NCI-H1092 (cell line): ENCODE measurements around the gene PLEKHG2.
A peak's percentile ranks its signal among the peaks of the same experiment; 100 is the strongest.

Experiments
- DNase-seq: peaks from one replicate; lab custom pipeline; 2025; lab: John Stamatoyannopoulos, UW

PLEKHG2 gene

DNA sequence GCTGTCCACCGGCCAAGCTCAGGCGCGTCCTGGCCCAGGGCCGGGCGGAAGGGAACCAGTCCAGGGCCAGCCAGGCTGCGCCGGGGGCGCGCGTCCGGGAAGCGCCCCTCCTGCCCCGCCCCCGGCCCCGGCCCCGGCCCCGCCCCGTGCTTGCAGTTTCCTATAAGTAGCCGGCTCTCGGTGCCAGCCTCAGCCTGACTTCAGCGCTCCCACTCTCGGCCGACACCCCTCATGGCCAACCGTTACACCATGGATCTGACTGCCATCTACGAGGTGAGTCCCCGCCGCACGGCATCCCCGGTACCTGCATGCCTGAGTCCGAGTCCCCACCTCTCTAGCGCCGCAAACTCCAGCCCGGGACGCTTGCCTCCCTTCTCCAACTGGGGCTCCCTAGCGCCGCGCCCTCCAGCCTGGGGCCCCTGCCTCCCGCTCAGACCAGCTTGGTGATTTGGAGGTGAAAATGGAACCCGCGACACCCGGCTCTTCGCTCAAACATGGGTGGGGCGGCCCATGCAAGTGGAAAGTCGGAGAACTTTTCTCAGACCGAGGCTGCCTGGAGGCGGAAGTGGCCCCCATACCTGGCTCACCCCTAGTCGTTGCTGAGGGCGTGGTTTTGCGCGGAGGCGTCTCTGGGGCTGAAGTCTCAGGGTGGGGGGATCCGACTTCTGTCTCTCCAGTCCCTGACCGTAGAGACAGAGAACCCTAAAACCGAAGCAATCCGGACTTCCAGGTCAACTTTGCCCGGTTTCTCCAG, 5.6 kb upstream of the PLEKHG2 start, which contains the start of gene ZFP36:
TSS of gene ZFP36 (plus strand) at position 192 of the 754 bp plus-strand sequence. CDS start at position 250, 58 bp downstream.
- no peak for DNase-seq

DNA sequence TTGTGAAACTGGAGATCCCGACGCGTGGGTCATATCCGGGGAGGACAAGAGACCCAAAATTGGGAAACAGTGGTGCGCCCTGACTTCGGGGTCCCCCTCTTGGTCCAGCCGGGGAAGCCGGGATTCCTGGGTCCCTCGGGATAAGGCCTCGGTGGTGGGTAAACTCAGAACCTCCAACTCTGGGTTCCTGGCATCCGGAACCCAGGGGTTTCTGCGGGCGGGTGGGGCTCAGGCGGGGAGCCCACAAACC, 5.1 kb upstream of the PLEKHG2 start:
- no peak for DNase-seq

DNA sequence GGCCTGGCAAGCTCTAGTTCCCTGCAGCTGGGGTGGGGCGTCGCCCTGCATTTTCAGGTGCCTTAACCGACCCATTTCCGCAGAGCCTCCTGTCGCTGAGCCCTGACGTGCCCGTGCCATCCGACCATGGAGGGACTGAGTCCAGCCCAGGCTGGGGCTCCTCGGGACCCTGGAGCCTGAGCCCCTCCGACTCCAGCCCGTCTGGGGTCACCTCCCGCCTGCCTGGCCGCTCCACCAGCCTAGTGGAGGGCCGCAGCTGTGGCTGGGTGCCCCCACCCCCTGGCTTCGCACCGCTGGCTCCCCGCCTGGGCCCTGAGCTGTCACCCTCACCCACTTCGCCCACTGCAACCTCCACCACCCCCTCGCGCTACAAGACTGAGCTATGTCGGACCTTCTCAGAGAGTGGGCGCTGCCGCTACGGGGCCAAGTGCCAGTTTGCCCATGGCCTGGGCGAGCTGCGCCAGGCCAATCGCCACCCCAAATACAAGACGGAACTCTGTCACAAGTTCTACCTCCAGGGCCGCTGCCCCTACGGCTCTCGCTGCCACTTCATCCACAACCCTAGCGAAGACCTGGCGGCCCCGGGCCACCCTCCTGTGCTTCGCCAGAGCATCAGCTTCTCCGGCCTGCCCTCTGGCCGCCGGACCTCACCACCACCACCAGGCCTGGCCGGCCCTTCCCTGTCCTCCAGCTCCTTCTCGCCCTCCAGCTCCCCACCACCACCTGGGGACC, 4.6 kb upstream of the PLEKHG2 start:
- DNase-seq, result no peak

DNA sequence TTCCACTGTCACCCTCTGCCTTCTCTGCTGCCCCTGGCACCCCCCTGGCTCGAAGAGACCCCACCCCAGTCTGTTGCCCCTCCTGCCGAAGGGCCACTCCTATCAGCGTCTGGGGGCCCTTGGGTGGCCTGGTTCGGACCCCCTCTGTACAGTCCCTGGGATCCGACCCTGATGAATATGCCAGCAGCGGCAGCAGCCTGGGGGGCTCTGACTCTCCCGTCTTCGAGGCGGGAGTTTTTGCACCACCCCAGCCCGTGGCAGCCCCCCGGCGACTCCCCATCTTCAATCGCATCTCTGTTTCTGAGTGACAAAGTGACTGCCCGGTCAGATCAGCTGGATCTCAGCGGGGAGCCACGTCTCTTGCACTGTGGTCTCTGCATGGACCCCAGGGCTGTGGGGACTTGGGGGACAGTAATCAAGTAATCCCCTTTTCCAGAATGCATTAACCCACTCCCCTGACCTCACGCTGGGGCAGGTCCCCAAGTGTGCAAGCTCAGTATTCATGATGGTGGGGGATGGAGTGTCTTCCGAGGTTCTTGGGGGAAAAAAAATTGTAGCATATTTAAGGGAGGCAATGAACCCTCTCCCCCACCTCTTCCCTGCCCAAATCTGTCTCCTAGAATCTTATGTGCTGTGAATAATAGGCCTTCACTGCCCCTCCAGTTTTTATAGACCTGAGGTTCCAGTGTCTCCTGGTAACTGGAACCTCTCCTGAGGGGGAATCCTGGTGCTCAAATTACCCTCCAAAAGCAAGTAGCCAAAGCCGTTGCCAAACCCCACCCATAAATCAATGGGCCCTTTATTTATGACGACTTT, 3.9 kb upstream of the PLEKHG2 start:
- DNase-seq, result no peak

DNA sequence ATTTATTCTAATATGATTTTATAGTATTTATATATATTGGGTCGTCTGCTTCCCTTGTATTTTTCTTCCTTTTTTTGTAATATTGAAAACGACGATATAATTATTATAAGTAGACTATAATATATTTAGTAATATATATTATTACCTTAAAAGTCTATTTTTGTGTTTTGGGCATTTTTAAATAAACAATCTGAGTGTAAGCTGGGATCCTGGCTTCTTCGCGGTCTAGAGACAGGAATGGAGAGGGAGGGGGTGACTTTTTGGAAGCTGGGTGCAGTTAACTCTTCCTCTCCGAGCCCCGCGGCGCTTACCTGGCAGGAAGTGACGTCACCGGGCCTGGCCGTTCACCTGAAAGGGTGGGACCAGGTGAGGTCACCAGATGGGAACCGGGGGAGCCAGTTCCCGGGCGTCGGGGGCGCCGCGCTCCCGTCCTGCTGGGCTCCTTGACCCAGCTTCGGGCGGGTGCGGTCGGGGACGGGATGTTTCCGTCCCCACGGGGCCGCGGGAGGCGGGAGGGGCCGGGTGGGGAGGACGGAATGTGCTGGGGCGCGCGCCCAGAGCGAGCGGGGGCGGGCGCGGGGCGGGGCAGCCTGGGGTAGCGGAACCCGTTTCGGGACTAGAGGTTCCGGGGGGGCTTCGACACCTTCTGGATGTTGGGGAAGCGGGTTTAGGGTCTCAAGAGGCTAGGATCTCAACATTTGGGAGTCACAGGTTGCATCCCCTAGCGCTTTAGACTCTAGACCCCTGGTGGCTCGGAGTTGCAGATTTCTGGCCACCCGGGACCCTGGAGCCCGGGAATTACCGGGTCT, 3.1 kb upstream of the PLEKHG2 start:
- DNase-seq, result no peak

DNA sequence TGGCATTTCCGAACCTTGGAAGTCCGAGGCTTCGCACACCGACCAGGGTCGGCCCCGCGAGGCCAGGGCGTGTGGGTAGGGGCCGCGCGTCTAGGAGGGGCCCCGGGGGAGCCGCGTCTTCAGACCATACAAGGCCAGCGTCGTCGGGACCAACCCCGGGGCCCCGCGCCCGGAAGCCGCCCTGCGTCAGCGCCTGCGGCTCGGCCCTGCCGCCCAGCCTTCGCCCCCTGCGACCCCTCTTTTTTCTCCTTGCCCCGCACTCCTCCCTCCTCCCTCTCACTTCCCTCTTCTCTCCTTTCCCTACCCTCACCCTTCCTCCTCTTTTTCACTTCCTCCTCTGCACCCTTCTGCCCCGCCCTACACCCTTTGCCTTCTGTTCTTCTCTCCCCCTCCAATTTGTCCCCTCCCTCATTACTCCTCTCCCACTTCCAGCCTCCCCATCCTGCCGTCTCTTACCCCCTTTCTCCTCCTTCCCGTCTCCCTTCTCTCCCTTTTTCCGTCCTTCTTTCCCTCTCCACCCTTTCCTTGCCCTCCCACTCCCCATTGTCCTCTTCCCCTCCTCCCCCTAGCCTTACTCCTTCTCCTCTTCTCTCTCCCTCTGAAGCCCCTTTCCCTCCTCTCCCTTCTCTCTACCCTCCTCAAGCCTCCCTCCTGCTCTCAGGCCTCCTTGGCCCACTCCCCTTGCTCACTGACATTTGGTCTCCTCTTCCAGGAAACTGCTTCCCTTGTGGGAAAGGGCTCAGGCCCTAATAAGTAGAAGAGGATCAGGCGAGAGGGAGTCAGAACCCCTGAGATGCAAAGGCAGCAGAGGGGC, 2.2 kb upstream of the PLEKHG2 start:
- DNase-seq, result no peak

DNA sequence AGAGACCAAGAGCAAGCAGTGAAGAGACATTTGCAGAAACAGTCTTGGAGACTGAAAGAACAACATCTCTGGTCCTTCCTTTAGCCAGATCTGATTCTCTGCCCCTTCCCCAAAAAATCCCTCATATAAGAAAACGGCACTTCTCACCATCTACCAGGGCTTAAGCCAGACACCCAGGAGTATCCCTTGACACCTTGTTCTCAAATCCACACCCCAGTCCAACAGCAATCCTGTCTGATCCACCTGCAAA, 1.7 kb upstream of the PLEKHG2 start:
- DNase-seq, result no peak

DNA sequence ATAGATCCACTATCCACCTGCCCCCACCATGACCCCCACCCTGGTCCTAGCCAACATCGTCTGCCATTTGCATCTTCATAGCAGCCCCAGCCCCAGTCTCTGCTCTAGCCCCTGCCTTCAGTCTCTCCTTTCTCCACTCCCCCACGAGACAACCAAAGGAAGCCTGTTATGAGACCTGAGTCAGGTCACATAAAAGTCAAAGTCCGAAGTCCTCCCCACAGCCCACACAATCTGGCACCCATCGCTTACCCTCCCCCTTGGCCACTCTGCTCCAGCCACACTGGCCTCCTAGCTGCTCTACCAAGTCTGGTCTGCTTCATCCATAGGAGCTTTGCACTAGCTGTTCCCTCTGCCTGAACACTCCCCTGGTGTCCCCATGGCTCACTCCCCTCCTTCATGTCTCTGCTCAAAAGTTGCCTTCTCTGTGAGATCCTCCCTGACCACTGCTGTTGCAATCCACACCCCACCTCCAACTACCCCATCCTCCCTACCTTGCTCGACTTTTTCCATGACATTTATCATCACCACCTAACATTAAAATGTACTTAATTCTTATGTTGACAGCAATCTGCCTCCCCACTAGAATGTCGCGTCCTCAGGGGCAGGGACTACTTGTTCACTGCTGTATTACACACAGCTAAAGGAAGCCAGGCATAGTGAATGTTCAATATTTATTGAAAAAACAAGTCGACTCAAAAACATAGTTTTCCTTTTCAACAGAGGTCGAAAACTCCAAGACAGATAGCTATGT, 1.2 kb upstream of the PLEKHG2 start:
- no peak for DNase-seq

DNA sequence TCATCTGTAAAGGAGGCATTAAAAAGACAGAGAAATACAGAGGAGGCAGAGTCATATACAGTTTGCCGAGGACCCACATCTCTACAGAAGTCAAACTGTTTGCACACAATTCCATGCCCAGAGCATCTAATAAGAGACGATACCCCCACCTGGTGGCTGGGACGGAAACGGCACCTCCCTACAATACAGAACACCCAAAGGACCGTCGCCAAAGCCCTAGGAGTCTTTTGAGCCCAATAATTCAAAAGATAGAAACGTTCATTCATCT, 703 bp upstream of the PLEKHG2 start:
- DNase-seq, result peak; percentile 66

DNA sequence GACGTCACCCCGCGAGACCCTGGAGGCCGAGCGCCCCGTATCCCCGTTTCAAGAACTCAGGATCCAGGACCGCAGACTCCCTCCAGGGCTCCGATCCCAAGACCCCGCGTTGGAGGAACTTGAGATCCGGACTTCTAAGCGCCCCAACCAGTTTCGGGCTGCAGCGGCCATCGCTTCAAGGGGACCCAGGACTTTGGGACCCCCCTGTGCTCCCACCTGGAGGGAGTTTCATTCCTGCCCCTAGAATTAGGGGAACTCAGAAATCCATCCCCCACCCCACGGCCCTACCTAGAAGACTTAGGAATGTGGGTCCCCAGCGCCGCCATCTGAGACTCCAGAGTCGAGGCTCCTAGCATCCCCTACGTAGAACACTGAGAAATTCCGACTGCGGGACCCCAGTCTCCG, 400 bp downstream of the PLEKHG2 start:
- DNase-seq, result peak; percentile 35

DNA sequence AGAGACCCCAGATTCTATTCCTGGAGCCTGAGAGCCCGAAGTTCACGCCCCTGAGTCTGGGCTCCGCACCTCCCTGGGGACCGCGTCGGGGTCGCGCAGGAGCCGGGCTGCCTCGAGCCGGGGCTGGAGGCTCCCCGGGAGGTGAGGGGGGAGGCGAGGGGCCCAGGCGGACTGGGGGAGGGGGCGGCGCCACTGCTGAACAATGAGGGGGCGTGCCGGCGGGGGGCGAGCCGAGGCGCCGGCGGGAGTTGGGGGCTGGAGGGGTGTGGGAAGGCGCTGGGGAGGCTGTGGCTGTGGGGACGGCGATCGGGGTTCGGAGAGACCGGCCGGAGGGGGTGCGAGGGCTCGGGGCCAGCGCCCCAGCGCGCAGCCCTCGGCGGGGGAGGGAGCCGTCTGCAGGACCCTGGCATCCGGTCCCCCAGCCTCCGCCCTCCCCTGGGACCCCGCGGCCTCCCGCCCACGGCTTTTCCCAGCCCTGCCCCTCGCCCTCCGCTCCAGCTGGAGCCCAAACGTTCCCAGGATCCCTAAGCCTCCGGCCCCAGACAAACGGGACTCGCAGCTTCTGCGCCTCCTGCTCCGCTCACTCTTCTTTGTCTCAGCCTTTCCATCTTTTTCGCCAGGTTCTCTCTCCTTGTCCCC, 922 bp downstream of the PLEKHG2 start:
- no peak for DNase-seq

DNA sequence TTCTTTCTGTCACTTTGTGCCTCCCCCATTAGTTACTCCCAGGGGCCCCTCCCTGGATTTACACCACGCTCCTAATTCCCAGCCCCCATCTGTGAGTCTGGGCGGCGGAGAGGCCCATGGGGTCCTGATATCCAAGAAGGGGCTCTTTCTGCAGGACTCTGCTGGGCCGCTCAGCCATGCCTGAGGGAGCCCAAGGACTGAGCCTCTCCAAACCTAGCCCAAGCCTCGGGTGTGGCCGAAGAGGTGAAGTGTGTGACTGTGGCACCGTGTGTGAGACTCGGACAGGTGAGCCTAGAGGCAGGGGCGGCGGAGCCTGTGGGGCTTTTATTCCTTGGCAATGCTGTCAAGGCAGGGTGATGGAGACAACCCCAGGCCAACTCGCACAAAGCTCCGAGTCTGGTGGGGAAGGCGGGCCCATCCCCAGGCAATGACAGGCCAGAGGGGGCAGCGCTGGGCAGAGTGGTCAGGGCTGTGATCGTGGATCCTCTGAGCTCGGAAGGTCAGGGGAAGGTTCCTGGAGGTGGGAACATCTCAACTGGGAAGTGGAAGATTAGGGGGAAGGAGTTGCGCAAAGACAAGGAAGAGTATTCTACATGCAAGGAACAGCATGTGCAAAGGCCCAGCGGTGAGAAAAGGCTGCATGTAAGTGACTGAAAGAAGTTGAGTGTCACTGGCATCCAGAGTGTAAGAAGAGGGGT, 1.6 kb downstream of the PLEKHG2 start:
- no peak for DNase-seq

DNA sequence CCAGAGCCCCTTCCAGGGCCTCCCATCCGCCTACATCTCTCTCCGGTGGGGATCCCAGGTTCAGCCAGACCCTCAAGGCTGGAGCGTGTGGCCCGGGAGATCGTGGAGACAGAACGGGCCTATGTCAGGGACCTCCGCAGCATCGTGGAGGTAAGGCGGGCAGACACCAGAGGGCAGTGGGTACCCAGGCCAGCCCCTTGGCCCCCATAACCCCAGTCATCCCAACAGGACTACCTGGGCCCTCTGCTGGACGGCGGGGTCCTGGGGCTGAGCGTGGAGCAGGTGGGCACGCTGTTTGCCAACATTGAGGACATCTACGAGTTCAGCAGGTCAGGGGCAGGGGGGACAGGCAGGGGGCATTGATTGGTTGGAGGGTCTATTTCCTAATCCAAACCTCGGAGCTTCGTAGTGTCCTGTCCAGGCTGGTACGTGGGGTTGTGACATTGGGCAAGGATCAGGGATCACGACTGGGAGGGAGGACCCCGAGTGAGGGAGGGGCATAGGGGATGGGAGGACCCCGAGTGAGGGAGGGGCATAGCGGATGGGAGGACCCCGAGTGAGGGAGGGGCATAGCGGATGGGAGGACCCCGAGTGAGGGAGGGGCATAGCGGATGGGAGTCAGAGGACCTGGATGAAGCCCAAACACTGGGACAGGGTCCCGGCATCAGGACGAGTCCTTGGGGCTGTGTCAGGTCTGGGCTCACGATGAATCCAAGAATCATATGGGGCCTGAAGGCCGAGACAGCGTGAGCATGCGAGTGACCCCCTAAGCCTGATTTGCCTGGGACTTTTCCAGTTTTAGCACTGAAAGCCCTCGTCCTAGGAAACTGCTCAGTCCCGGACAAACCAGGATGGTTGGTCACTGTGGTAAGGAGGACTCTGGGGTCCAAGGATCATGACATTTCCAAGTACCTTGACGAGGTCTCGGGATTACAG, 2.9 kb downstream of the PLEKHG2 start:
- DNase-seq, result no peak

DNA sequence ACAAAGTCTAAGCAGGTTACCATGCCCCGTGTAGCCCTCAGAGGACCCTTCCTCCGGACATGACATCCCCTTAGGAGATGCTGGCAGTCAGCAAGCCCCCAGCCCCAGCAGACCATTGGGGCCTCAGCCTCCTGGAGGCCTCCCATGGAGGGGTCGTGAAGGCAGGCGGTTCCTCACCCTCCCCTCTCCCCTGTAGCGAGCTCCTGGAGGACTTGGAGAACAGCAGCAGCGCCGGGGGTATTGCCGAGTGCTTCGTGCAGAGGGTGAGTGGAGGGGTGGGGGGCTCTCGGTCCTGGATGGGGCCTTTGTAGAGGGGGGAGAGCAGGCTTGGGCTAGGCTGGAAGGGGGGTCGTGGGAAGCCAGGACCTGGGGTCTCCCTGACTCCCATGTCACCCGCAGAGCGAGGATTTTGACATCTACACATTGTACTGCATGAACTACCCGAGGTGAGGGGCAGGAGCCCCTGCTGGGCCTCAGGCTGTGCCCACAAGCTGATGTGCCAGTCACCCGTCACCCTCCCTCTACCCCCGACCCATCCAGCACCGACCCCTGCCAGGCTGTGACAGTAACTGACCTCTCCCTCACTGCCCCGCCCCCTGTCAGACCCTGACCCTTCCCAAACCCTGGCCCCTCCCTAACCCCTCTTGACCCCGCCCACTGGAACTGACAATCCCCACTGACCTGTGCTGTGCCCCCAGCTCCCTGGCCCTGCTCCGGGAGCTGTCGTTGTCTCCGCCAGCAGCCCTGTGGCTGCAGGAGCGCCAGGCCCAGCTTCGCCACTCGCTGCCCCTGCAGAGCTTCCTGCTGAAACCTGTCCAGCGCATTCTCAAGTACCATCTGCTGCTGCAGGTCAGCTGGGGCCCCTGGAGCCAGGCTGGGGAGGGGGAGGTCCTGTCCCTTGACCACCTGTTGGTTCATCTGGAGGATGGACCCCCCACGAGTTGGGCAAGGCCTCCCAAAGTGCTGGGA, 4.0 kb downstream of the PLEKHG2 start:
- no peak for DNase-seq

DNA sequence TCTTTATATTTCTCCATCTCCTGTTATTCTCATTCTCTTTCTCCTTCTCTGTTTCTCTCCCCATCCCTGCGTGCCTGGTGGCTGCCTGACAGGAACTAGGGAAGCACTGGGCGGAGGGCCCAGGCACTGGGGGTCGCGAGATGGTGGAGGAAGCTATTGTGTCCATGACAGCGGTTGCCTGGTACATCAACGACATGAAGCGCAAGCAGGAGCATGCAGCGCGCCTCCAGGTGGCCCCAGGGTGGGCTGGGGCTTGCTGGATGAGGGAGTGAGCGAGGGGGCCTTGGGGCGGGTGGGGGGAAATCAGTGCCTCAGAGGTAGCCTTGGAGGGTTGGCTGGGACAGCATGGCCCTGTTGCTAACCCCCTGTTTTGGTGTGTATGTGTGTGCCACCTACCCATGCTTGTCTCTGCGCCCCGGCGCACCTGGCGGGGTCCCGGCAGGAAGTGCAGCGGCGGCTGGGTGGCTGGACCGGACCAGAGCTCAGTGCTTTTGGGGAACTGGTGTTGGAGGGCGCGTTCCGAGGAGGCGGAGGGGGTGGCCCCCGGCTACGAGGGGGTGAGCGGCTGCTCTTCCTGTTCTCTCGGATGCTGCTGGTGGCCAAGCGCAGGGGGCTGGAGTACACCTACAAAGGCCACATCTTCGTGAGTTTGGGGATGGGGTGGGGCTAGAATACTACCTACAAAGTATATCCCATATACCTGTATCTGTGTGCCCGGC, 5.2 kb downstream of the PLEKHG2 start:
- no peak for DNase-seq

DNA sequence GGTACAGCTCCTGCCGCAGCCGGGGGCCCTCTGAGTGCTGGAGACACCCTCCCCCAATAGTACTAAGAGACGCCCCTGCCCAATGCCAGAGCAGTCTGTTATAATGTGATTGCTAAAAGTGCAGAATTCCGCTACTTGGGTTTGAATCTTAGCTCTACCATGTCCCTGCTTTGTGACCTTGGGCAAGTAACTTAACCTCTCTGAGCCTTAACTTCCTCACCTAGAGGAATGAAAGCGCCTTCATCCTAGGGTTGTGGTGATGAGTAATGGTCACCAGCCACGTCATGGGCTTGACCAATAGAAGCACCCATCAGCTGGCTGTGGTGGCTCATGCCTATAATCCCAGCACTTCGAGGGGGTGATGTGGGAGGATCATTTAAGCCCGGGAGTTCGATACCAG, 6.5 kb downstream of the PLEKHG2 start:
- no peak for DNase-seq

DNA sequence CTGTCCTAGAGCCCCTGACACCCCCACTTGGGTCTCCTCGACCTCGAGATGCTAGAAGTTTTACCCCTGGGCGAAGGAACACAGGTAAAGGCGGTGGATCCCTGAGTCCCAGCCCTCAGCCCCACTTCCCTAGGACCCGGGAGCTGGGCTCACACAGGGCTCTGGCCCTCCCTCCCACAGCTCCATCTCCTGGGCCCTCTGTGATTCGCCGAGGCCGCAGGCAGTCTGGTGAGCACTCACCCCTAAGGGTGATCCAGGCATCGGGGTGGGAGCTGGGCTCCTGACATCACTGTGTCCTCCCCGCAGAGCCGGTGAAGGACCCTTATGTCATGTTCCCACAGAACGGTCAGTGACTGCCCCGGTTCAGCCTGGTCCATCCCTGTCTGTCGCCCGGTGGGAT, 8.3 kb downstream of the PLEKHG2 start:
- no peak for DNase-seq
